ENCODE data around the gene TUBB4B. TPM values are rescaled to one million over a fixed set of nuclear protein-coding genes. Genes with fewer than 3 reads are reported as not detected.

TUBB4B gene
- total RNA-seq: 100 to 1,000 TPM in 1 of 2 donors, 10 to 100 TPM in 1; 79.1 to 171 TPM

DNA sequence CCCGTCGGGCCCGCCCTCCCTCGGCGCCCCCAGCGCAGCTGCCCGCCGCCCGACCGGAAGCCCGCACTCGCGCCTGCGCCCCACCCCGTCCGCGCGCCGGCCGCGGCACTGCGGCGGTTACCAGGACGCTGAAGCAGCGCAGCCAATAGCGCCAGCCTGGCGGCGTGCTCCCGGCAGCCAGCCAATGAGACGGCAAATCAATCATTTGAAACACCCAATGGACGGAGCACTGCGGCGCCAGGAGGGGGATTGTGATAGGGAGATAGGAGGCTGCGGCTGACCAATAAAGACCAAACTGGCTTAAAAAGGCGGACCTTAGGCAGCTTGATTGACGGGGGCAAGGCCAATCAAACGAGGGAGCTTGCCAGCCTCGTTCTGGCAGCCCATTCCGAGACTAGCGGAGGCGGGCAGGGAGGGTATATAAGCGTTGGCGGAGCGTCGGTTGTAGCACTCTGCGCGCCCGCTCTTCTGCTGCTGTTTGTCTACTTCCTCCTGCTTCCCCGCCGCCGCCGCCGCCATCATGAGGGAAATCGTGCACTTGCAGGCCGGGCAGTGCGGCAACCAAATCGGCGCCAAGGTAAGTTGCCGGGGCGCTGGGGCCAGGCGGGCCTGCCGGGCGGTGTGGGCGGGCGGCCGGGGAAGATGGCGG is at the start of gene TUBB4B:
Gene TUBB4B, plus strand, starts transcription at position 447 of the 649 bp plus-strand sequence. Its CDS starts 74 bp downstream, at position 521.
- Histone ChIP-seq H3K9me3 (no peaks in the 10 kb centered on the region), H3K27ac (peak within 1 kb of the TSS; percentile 89 to 98 (median 96)), H3K27me3 (no peaks in the 10 kb centered on the region), H3K36me3 (replicated peaks in 1 of 2; ENCODE audit: insufficient read depth in 1 of 2, low read depth in 2 of 2) (no peaks in the 10 kb centered on the region), H3K4me1 (peaks cover 62% of the 10 kb centered on the region), H3K4me3 (peak within 1 kb of the TSS; percentile 71 to 73)
- TF ChIP-seq, protein P1, sequence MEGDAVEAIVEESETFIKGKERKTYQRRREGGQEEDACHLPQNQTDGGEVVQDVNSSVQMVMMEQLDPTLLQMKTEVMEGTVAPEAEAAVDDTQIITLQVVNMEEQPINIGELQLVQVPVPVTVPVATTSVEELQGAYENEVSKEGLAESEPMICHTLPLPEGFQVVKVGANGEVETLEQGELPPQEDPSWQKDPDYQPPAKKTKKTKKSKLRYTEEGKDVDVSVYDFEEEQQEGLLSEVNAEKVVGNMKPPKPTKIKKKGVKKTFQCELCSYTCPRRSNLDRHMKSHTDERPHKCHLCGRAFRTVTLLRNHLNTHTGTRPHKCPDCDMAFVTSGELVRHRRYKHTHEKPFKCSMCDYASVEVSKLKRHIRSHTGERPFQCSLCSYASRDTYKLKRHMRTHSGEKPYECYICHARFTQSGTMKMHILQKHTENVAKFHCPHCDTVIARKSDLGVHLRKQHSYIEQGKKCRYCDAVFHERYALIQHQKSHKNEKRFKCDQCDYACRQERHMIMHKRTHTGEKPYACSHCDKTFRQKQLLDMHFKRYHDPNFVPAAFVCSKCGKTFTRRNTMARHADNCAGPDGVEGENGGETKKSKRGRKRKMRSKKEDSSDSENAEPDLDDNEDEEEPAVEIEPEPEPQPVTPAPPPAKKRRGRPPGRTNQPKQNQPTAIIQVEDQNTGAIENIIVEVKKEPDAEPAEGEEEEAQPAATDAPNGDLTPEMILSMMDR (IDR thresholded peaks at IDR 0.05): no peak
- peak; percentile 100 for TF ChIP-seq POLR2A (IDR thresholded peaks at IDR 0.05)
- ATAC-seq (peak; percentile 85), DNase-seq (peak; percentile 99 to 100 (median 100))
- WGBS, 2 donors: 0 to 1% methylated on average over 6 to 64 of the region's 67 CpGs
- intact Hi-C loops (cut with DNase I): no loop called here

DNA sequence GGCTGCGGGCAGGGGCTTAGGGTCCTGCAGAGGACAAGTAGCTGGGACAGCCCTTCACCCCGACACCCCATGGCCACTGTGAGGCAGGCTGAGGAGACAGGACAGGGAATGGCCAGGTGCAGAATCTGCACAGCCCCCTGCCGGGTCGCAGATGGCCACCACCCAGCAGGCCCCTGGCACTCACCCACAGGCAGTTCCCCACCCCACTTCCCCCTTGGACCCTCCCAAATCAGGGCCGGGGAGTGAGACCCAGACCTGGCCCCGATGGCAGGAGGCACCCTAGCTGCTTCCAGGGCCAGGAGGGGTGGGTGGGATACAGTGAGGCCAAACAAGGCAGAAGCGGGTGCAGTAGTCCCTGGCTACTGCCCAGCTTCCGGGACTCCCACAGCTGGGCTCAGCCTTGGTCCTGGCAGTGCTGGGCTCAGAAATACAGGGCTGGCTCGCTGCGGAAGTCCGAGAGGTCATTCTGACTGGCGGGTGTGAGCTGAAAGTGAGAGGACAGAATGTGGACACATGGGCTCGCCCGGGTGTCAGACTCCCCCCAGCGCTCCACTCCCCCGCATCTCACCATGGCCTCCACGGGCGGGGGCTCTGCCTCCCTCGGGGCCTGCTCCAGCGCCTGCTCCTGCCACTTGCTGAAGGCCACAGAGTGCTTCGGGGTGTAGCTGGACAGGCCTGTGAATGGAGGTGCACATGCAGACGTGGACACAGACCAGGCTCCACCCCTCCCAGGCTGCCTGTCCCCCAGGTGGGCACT is 49.2 kb upstream of the TUBB4B start:
- intact Hi-C loops (cut with DNase I): loop anchor here (5.0 kb wide), 1 partner anchor 40 kb away; the partner anchor contains the start of gene SLC34A3
- DNase-seq (no peak), ATAC-seq (no peak)
- 69% methylated on average over 21 of the region's 22 CpGs; no CpG with 5 or more reads in 1 of the 2 donors for WGBS, 2 donors
- Histone ChIP-seq H3K36me3 (replicated peaks in 1 of 2; ENCODE audit: insufficient read depth in 1 of 2, low read depth in 2 of 2) (peaks cover 0 to 2% of the 10 kb centered on the region in 2 donors), H3K4me1 (peaks cover 91% of the 10 kb centered on the region), H3K27me3 (no peaks in the 10 kb centered on the region), H3K9me3 (no peaks in the 10 kb centered on the region), H3K27ac (peak overlapping the region; percentile 13 to 93 (median 58)), H3K4me3 (no peak overlapping the region)
- TF ChIP-seq POLR2A (IDR thresholded peaks at IDR 0.05): peak in 1 of 3 donors; percentile 6
- TF ChIP-seq, protein P1 (IDR thresholded peaks at IDR 0.05): no peak

DNA sequence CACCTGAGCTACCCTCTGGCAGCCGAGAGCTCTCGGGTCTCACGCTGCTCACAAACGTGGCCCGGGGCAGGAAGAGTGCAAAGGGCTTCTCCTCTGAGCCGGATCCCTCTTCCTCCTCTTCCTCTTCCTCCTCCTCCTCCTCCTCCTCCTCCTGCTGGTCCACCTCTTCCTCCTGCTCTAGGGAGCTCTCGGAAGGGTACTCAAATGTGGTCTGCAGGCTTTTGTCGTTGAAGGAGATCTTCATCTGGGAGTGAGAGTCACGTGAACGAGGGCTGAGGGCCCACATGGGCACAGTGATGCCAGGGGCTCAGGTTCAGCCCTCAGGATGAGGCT is 48.7 kb upstream of the TUBB4B start:
- intact Hi-C loops (cut with DNase I): loop anchor here (5.0 kb wide), 1 partner anchor 40 kb away; the partner anchor contains the start of gene SLC34A3
- peak overlapping the region; percentile 13 to 93 (median 58) for H3K27ac ChIP-seq

DNA sequence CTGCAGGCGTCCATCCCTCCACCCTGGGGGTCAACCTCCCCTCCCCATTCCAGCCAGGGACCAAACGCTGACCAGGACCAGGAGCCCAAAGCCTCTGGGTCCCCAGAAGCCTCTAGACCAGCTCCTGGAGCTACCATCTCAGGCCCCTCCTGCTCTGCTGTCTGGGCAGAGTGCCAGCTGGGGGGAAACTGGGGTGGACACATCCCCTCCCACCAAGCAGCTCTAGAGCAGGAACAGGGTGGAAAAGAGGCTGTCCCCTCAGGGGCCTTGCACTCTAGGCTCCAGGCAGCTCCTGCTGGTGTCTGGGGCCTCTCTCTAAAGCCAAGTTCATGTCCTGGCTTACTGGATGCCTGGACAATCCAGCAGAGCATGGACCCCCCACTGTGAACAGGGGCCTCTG is 48.2 kb upstream of the TUBB4B start:
- H3K9me3 ChIP-seq: no peaks in the 10 kb centered on the region
- peak overlapping the region in 3 of 4 donors; percentile 13 to 93 (median 92) for H3K27ac ChIP-seq
- TF ChIP-seq POLR2A (IDR thresholded peaks at IDR 0.05): no peak
- TF ChIP-seq, protein P1 (IDR thresholded peaks at IDR 0.05): no peak
- DNase-seq (no peak), ATAC-seq (no peak)
- H3K4me3 ChIP-seq: no peak overlapping the region
- intact Hi-C loops (cut with DNase I): loop anchor here (5.0 kb wide), 1 partner anchor 39 kb away; the partner anchor contains the start of gene SLC34A3
- H3K36me3 ChIP-seq (replicated peaks in 1 of 2; ENCODE audit: insufficient read depth in 1 of 2, low read depth in 2 of 2): peaks cover 0 to 2% of the 10 kb centered on the region in 2 donors
- 92 to 100% methylated on average over 1 to 2 of the region's 2 CpGs for WGBS, 2 donors
- H3K27me3 ChIP-seq: no peaks in the 10 kb centered on the region
- H3K4me1 ChIP-seq: peaks cover 91% of the 10 kb centered on the region

More for the DNA sequence above, 48.7 kb upstream of the TUBB4B start:
- H3K4me3 ChIP-seq: no peak overlapping the region
- 64 to 75% methylated on average over 9 to 10 of the region's 10 CpGs for WGBS, 2 donors
- TF ChIP-seq POLR2A (IDR thresholded peaks at IDR 0.05): no peak
- TF ChIP-seq, protein P1 (IDR thresholded peaks at IDR 0.05): no peak
- peaks cover 91% of the 10 kb centered on the region for H3K4me1 ChIP-seq
- no peaks in the 10 kb centered on the region for H3K27me3 ChIP-seq
- H3K36me3 ChIP-seq (replicated peaks in 1 of 2; ENCODE audit: insufficient read depth in 1 of 2, low read depth in 2 of 2): peaks cover 0 to 2% of the 10 kb centered on the region in 2 donors
- DNase-seq (no peak), ATAC-seq (no peak)
- H3K9me3 ChIP-seq: no peaks in the 10 kb centered on the region
